Ishikawa (cell line): ENCODE results near the gene POLR2E.

Experiments used
- CEBPB ChIP-seq: IDR thresholded peaks from 2 replicates; pipeline ENCODE4 v1.6.1; 2012
- CREB1 ChIP-seq: IDR thresholded peaks from 2 replicates; pipeline ENCODE4 v1.6.1; 2012; ENCODE audit warnings: low read depth
- EGR1 ChIP-seq: IDR thresholded peaks from 2 replicates; pipeline ENCODE4 v1.6.1; 2012
- EP300 ChIP-seq: IDR thresholded peaks from 2 replicates; pipeline ENCODE4 v1.6.1; 2012; ENCODE audit warnings: borderline replicate concordance
- FOXM1 ChIP-seq: IDR thresholded peaks from 2 replicates; pipeline ENCODE4 v1.6.1; 2012; ENCODE audit warnings: low read depth, borderline replicate concordance
- NFIC ChIP-seq: IDR thresholded peaks from 2 replicates; pipeline ENCODE4 v1.6.1; 2012
- RAD21 ChIP-seq: IDR thresholded peaks from 2 replicates; pipeline ENCODE4 v1.6.1; 2012; ENCODE audit warnings: low read depth
- TAF1 ChIP-seq: IDR thresholded peaks from 2 replicates; pipeline ENCODE4 v1.6.1; 2012; ENCODE audit warnings: low read depth, mild to moderate bottlenecking
- TCF12 ChIP-seq: IDR thresholded peaks from 2 replicates; pipeline ENCODE4 v1.6.1; 2012; ENCODE audit warnings: low read depth
- TEAD4 ChIP-seq: IDR thresholded peaks from 2 replicates; pipeline ENCODE4 v1.6.1; 2012
- YY1 ChIP-seq: IDR thresholded peaks from 2 replicates; pipeline ENCODE4 v1.6.1; 2012; ENCODE audit warnings: low read depth
- ZBTB7A ChIP-seq: IDR thresholded peaks from 2 replicates; pipeline ENCODE4 v1.6.1; 2012; ENCODE audit warnings: low read depth
- TF ChIP-seq, protein P1 (sequence below): IDR thresholded peaks from 2 replicates; pipeline ENCODE4 v1.6.1; 2012
- TF ChIP-seq, protein P2 (sequence below): IDR thresholded peaks from 2 replicates; pipeline ENCODE4 v1.6.1; 2012; ENCODE audit warnings: low read depth, mild to moderate bottlenecking
- TF ChIP-seq, protein P3 (sequence below): IDR thresholded peaks from 2 replicates; pipeline ENCODE4 v1.6.1; 2012

The POLR2E gene

DNA sequence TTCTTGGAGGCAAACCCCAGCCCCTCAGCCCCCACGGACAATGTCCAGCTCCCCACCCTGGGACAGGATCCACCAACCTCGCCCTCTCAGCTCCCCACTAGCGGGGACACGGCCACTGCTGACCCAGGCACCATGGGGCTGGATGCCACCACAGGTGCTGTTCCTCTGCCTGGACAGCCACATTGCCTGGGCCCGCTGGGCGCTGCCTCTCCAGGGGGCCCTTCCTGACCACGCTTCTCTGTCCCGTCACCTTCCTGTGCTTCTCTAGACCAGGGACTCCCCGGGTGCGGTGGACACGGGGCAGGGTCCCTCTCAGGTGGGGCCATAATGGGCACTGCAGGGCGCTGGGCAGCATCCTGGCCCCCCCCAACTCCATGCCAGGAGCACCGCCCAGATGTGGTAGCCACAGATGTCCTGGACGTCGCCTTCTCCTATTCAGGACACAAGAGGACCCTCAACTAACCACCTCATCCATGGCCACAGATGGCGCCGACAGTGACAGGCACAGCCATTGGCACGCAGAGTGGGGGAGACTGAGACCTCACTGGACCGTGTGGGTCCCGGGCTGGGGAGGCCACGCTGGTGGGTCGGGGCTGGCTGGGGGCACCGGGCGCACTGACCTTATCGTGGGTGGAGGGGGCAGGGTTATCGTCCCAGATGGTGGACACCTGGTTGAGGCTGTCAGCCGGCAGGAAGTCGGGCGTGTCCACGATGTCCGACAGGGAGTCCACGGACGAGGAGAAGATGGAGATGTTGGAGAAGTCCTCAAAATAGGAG is 32.0 kb upstream of the POLR2E start:
- no peak for TF ChIP-seq CEBPB
- TF ChIP-seq NFIC, result no peak
- TF ChIP-seq EGR1, result no peak
- TF ChIP-seq TCF12, result no peak
- TF ChIP-seq, protein P1, sequence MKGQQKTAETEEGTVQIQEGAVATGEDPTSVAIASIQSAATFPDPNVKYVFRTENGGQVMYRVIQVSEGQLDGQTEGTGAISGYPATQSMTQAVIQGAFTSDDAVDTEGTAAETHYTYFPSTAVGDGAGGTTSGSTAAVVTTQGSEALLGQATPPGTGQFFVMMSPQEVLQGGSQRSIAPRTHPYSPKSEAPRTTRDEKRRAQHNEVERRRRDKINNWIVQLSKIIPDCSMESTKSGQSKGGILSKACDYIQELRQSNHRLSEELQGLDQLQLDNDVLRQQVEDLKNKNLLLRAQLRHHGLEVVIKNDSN, result no peak
- TF ChIP-seq, protein P2, sequence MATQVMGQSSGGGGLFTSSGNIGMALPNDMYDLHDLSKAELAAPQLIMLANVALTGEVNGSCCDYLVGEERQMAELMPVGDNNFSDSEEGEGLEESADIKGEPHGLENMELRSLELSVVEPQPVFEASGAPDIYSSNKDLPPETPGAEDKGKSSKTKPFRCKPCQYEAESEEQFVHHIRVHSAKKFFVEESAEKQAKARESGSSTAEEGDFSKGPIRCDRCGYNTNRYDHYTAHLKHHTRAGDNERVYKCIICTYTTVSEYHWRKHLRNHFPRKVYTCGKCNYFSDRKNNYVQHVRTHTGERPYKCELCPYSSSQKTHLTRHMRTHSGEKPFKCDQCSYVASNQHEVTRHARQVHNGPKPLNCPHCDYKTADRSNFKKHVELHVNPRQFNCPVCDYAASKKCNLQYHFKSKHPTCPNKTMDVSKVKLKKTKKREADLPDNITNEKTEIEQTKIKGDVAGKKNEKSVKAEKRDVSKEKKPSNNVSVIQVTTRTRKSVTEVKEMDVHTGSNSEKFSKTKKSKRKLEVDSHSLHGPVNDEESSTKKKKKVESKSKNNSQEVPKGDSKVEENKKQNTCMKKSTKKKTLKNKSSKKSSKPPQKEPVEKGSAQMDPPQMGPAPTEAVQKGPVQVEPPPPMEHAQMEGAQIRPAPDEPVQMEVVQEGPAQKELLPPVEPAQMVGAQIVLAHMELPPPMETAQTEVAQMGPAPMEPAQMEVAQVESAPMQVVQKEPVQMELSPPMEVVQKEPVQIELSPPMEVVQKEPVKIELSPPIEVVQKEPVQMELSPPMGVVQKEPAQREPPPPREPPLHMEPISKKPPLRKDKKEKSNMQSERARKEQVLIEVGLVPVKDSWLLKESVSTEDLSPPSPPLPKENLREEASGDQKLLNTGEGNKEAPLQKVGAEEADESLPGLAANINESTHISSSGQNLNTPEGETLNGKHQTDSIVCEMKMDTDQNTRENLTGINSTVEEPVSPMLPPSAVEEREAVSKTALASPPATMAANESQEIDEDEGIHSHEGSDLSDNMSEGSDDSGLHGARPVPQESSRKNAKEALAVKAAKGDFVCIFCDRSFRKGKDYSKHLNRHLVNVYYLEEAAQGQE, result no peak

DNA sequence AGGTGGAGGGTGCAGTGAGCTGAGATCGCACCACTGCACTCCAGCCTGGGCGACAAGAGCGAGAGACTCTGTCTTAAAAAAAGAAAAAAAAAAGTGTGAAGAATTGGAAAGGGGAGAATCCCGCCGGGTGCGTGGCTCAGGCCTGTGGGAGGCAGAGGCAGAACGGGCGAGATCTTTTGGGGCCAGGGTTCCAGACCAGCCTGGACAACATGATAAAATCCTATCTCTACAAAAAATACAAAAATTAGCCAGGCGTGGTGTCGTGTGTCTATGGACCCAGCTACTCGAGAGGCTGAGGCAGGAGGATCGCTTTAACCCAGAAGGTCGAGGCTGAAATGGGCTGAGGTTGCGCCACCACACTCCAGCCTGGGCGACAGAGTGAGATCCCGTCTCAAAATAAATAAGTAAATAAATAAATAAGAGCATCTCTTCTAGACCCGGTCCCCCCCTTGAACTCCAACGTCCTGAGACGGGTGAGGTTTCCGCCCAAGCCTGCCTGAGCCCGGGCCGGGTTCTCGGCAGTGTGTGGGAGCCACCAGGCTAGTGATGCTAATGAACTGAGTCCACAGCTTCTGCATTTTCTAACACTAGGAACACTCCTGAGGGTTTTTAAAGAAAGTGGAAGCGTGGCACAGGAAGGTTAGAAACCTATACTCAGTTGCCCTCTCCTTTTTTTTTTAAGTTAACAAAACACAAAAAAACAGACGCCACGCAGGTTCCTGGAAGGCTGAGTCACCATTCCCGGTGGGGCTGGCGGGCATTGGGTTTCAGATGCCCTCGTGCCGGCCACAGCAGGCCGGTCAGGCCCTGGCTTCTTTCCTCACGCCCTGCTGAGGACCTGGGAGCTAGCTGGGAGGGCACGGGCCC is 30.7 kb upstream of the POLR2E start:
- TF ChIP-seq FOXM1, result no peak
- TF ChIP-seq, protein P2, result no peak
- TF ChIP-seq, protein P3, sequence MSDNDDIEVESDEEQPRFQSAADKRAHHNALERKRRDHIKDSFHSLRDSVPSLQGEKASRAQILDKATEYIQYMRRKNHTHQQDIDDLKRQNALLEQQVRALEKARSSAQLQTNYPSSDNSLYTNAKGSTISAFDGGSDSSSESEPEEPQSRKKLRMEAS, result 0 out of 2 replicates have a peak, but pooled peaks have one; percentile 54
- no peak for TF ChIP-seq TAF1
- no peak for TF ChIP-seq TCF12
- TF ChIP-seq, protein P1, result no peak

DNA sequence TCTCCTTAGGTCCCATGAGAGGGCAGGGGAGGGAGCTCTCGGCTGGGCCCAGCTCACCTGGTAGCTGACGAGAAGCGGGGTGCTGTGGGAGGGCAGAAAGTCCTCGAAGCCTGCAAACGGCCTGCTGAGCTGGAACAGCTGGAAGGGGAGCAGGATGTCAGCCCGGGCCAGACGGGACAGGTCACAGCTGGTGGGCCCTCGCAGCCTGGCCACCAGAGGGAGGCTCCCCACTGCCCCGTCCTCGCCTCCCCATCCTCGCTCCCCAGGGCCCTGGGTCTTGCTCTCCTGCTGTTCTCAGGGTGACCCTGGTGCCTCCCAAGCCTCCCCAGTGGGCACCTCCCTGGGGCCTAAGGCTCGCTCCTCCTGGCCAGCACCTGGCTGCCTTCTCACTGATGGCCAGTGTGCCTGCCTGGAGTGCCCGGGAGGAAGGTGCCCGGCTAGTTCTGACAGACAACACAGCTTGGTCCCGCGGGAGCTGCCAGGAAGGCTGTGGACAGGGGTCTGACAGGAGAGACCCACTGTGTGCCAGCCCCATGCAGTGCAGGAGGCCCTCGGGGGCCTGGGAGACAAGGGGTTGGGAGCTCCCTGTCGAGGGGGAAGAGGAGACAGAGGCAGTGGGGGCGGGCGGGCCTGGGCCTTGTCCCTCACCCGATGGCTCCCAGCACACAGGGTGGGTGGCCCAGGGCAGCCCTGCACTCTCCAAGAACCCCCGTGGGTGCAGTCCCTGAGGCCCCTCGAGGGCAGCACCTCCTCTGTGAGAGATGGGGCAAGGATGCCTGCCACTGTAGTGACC is 28.9 kb upstream of the POLR2E start:
- TF ChIP-seq ZBTB7A (no peak), TCF12 (no peak), CREB1 (no peak), TEAD4 (no peak), NFIC (no peak), TAF1 (no peak), RAD21 (no peak), FOXM1 (no peak)
- TF ChIP-seq, protein P1, result no peak

DNA sequence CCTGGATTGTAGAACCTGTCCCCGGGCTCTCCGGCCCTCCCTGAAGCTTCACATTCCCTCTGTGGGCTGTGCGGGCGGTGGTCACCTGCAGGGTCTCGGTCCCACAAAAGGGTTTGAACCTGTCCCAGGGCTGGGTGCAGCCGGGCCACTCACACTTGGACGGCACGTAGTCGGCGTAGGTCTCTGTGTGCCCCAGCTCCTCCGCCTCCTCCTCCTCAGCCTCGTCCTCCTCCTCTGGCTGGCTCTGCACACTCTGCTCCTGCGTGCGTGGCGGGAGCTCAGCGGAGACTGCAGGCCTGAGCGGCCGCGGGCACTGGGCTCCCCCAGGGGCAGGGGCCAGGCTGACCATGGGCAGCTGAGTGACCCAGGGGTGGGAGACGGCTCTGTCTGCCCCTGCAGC is 28.2 kb upstream of the POLR2E start:
- no peak for TF ChIP-seq TAF1
- no peak for TF ChIP-seq EGR1
- no peak for TF ChIP-seq FOXM1
- TF ChIP-seq TEAD4, result no peak
- TF ChIP-seq, protein P1, result no peak
- TF ChIP-seq, protein P2, result no peak
- TF ChIP-seq, protein P3, result no peak
- no peak for TF ChIP-seq EP300
- TF ChIP-seq CREB1, result no peak
- TF ChIP-seq NFIC, result no peak
- no peak for TF ChIP-seq RAD21
- TF ChIP-seq YY1, result no peak
- TF ChIP-seq TCF12, result no peak
- TF ChIP-seq ZBTB7A, result no peak
- TF ChIP-seq CEBPB, result no peak
